GF-D8 (cell line): Measurements from ENCODE around the gene GRID1.

Experiments used
- DNase-seq: peaks from one replicate; lab custom pipeline; 2025; lab: John Stamatoyannopoulos, UW

The GRID1 gene

GRCh38 chr10:85600026-85600743 lies 766.4 kb downstream of the GRID1 start:
- DNase-seq, result no peak

- no peak for DNase-seq
These were observed 767.5 kb downstream of the GRID1 start for GRCh38 chr10:85599081-85599480.

- no peak for DNase-seq
These were observed 767.9 kb downstream of the GRID1 start for GRCh38 chr10:85598646-85599045.

- DNase-seq, result no peak
These were observed 769.6 kb downstream of the GRID1 start for GRCh38 chr10:85597006-85597405.

GRCh38 chr10:85596389-85596788 lies 770.2 kb downstream of the GRID1 start:
- no peak for DNase-seq

GRCh38 chr10:85594239-85594638 lies 772.4 kb downstream of the GRID1 start:
- no peak for DNase-seq

GRCh38 chr10:85593226-85593772 lies 773.3 kb downstream of the GRID1 start:
- DNase-seq, result no peak

- no peak for DNase-seq
These were observed 785.2 kb downstream of the GRID1 start for GRCh38 chr10:85581371-85581770.

- DNase-seq, result no peak
These were observed 786.0 kb downstream of the GRID1 start for GRCh38 chr10:85580585-85580984.

GRCh38 chr10:85578860-85579259 lies 787.7 kb downstream of the GRID1 start:
- no peak for DNase-seq

- no peak for DNase-seq
These were observed 791.2 kb downstream of the GRID1 start for GRCh38 chr10:85575441-85575840.

- no peak for DNase-seq
These were observed 795.7 kb downstream of the GRID1 start for GRCh38 chr10:85570871-85571270.

- no peak for DNase-seq
These were observed 801.2 kb downstream of the GRID1 start for GRCh38 chr10:85565381-85565780.

GRCh38 chr10:85558533-85558932 lies 808.1 kb downstream of the GRID1 start:
- DNase-seq, result no peak

- DNase-seq, result no peak
These were observed 808.9 kb downstream of the GRID1 start for GRCh38 chr10:85557706-85558105.

GRCh38 chr10:85557077-85557476 lies 809.5 kb downstream of the GRID1 start:
- no peak for DNase-seq
